ENCODE data around the gene SIK3. TPM values are rescaled to one million over a fixed set of nuclear protein-coding genes. Genes with fewer than 3 reads are reported as not detected.

The SIK3 gene
- total RNA-seq, 1 donor from 2014 or later = 19.5 TPM

- no peak for DNase-seq (ENCODE audit: low spot score)
- Mint-ChIP-seq H3K9me3 (ENCODE audit: low read depth) (no peaks in the 10 kb centered on the region), H3K4me3 (ENCODE audit: unreplicated experiment) (no peak overlapping the region)
Measured at GRCh38 chr11:116960930-116961329, 137.3 kb downstream of the SIK3 start.

GRCh38 chr11:116958246-116958645 is 140.0 kb downstream of the SIK3 start:
- H3K4me1 Mint-ChIP-seq (ENCODE audit: low read depth) = peaks cover 31% of the 10 kb centered on the region
- no peak for TF ChIP-seq CTCF (IDR thresholded peaks at IDR 0.05)
- H3K27ac Mint-ChIP-seq (ENCODE audit: unreplicated experiment) = no peak overlapping the region
- H3K9me3 Mint-ChIP-seq (ENCODE audit: low read depth) = no peaks in the 10 kb centered on the region
- H3K4me3 Mint-ChIP-seq (ENCODE audit: unreplicated experiment) = no peak overlapping the region
- peaks cover 2% of the 10 kb centered on the region for H3K36me3 Mint-ChIP-seq (ENCODE audit: low read depth)
- no peak for DNase-seq (ENCODE audit: low spot score)
- no peaks in the 10 kb centered on the region for H3K27me3 Mint-ChIP-seq (ENCODE audit: low read depth)

More at GRCh38 chr11:116960930-116961329, 137.3 kb downstream of the SIK3 start:
- TF ChIP-seq CTCF (IDR thresholded peaks at IDR 0.05) = no peak
- no peaks in the 10 kb centered on the region for H3K27me3 Mint-ChIP-seq (ENCODE audit: low read depth)
- H3K36me3 Mint-ChIP-seq (ENCODE audit: low read depth) = peaks cover 2% of the 10 kb centered on the region
- H3K27ac Mint-ChIP-seq (ENCODE audit: unreplicated experiment) = peak overlapping the region; percentile 82
- peaks cover 31% of the 10 kb centered on the region for H3K4me1 Mint-ChIP-seq (ENCODE audit: low read depth)

GRCh38 chr11:116955949-116956348 is 142.3 kb downstream of the SIK3 start:
- Mint-ChIP-seq H3K36me3 (ENCODE audit: low read depth) (peaks cover 2% of the 10 kb centered on the region), H3K9me3 (ENCODE audit: low read depth) (no peaks in the 10 kb centered on the region), H3K4me1 (ENCODE audit: low read depth) (peaks cover 10% of the 10 kb centered on the region), H3K4me3 (ENCODE audit: unreplicated experiment) (no peak overlapping the region), H3K27me3 (ENCODE audit: low read depth) (no peaks in the 10 kb centered on the region), H3K27ac (ENCODE audit: unreplicated experiment) (no peak overlapping the region)
- TF ChIP-seq CTCF (IDR thresholded peaks at IDR 0.05) = no peak
- DNase-seq (ENCODE audit: low spot score) = no peak

- no peak for TF ChIP-seq CTCF (IDR thresholded peaks at IDR 0.05)
- Mint-ChIP-seq H3K27ac (ENCODE audit: unreplicated experiment) (no peak overlapping the region), H3K27me3 (ENCODE audit: low read depth) (no peaks in the 10 kb centered on the region), H3K4me3 (ENCODE audit: unreplicated experiment) (no peak overlapping the region), H3K36me3 (ENCODE audit: low read depth) (peaks cover 4% of the 10 kb centered on the region), H3K4me1 (ENCODE audit: low read depth) (peaks cover 6% of the 10 kb centered on the region), H3K9me3 (ENCODE audit: low read depth) (no peaks in the 10 kb centered on the region)
- no peak for DNase-seq (ENCODE audit: low spot score)
Measured at GRCh38 chr11:116955548-116955947, 142.7 kb downstream of the SIK3 start.

GRCh38 chr11:116953530-116954285 is 144.5 kb downstream of the SIK3 start:
- Mint-ChIP-seq H3K27ac (ENCODE audit: unreplicated experiment) (no peak overlapping the region), H3K9me3 (ENCODE audit: low read depth) (no peaks in the 10 kb centered on the region), H3K4me3 (ENCODE audit: unreplicated experiment) (no peak overlapping the region), H3K4me1 (ENCODE audit: low read depth) (no peaks in the 10 kb centered on the region), H3K36me3 (ENCODE audit: low read depth) (peaks cover 4% of the 10 kb centered on the region), H3K27me3 (ENCODE audit: low read depth) (no peaks in the 10 kb centered on the region)
- no peak for TF ChIP-seq CTCF (IDR thresholded peaks at IDR 0.05)
- no peak for DNase-seq (ENCODE audit: low spot score)

Data from chondrocyte (in vitro differentiated cells).